Endothelial cell of umbilical vein (primary cell): Measurements from ENCODE around the gene BRD2. TPM values are rescaled to one million over a fixed set of nuclear protein-coding genes. Genes with fewer than 3 reads are reported as not detected.

Experiments
- BruUV-seq: library from RNA; stranded (reverse); fragments of 400-500 nt; replicated peaks from 2 replicates; lab custom pipeline; 2021; lab: Mats Ljungman, UMichigan
- CTCF ChIA-PET: fragments of 300-600, 350-600 bp; sonication (Branson Sonifier 250); formaldehyde crosslinking; loops from one replicate; lab custom pipeline; 2021; ENCODE audit warnings: antibody characterized with exemption, inconsistent platforms; lab: Charles Lee
- POLR2A ChIA-PET: fragments of 300-600, 350-600 bp; sonication (Branson Sonifier 250); formaldehyde crosslinking; loops from one replicate; lab custom pipeline; 2021; ENCODE audit warnings: antibody characterized with exemption, inconsistent platforms; lab: Charles Lee
- DNase-seq: peaks from one replicate; pipeline ENCODE4 v3.0.0-alpha.2; 2011; ENCODE audit warnings: low read depth, low spot score
- FAIRE-seq: peaks from 2 replicates; lab custom pipeline; 2011; peaks lifted over from hg19 to GRCh38; lab: Jason Lieb, UNC
- H2AFZ ChIP-seq: 2 replicates; pipeline ENCODE4 v1.6.0; 2012; ENCODE audit warnings: low read depth, low read length, control low read depth, inconsistent platforms
- H3K27ac ChIP-seq: 2 replicates; pipeline ENCODE4 v1.5.1; 2011; ENCODE audit warnings: low read depth, mild to moderate bottlenecking, control low read depth, low read length, moderate library complexity; ENCODE audit not compliant: insufficient read depth
- H3K27me3 ChIP-seq, 2 experiments: 2 replicates each; pipeline versions ENCODE4 v1.6.0 to v1.6.1; 2011; ENCODE audit warnings: low read length in 2 of 2, mixed read lengths in 1 of 2; ENCODE audit not compliant: control insufficient read depth in 2 of 2, insufficient read depth in 2 of 2
- H3K36me3 ChIP-seq, 2 experiments: 2 replicates in 1 of 2; 3 replicates in 1 of 2; pipeline ENCODE4 v1.5.1; 2011; ENCODE audit warnings: low read length in 2 of 2, mild to moderate bottlenecking in 1 of 2, moderate library complexity in 1 of 2; ENCODE audit not compliant: control insufficient read depth in 2 of 2, insufficient read depth in 2 of 2; ENCODE audit errors: extremely low read depth in 1 of 2
- H3K4me1 ChIP-seq: 3 replicates; pipeline ENCODE4 v1.5.1; 2011; ENCODE audit warnings: mild to moderate bottlenecking, low read length; ENCODE audit not compliant: control insufficient read depth, insufficient read depth; ENCODE audit errors: extremely low read depth
- H3K4me2 ChIP-seq: 2 replicates; pipeline ENCODE4 v1.6.1; 2011; ENCODE audit warnings: low read length, control low read depth, mixed read lengths; ENCODE audit not compliant: insufficient read depth
- H3K4me3 ChIP-seq, 3 experiments: fragments of 200-600 bp in 1 of 3; sonication (generic), shearing (Covaris generic) in 1 of 3; replicated peaks in 1 of 3; 2 replicates each; pipeline ENCODE4 v1.5.1; 2011 to 2016; ENCODE audit warnings: control low read depth in 3 of 3, low read length in 3 of 3, mild to moderate bottlenecking in 2 of 3, inconsistent platforms in 1 of 3, low read depth in 1 of 3, moderate library complexity in 1 of 3; ENCODE audit not compliant: insufficient read depth in 1 of 3
- H3K79me2 ChIP-seq: 2 replicates; pipeline ENCODE4 v1.6.0; 2012; ENCODE audit warnings: low read length, inconsistent platforms; ENCODE audit not compliant: control insufficient read depth, insufficient read depth
- H3K9ac ChIP-seq: replicated peaks from 2 replicates; pipeline ENCODE3; 2011; ENCODE audit warnings: low read length, control low read depth; ENCODE audit not compliant: insufficient read depth; ENCODE audit errors: extremely low read depth
- H3K9me1 ChIP-seq: replicated peaks from 3 replicates; pipeline ENCODE4 v1.6.0; 2011; ENCODE audit warnings: mild to moderate bottlenecking, low read length; ENCODE audit not compliant: control insufficient read depth, insufficient read depth; ENCODE audit errors: extremely low read depth
- H3K9me3 ChIP-seq: replicated peaks from 2 replicates; pipeline ENCODE4 v1.5.1; 2012; ENCODE audit warnings: low read length, inconsistent platforms; ENCODE audit not compliant: control insufficient read depth, insufficient read depth
- H4K20me1 ChIP-seq: replicated peaks from 2 replicates; pipeline ENCODE3; 2011; ENCODE audit warnings: mild to moderate bottlenecking, low read length; ENCODE audit not compliant: control insufficient read depth, insufficient read depth; ENCODE audit errors: extremely low read depth
- CTCF ChIP-seq, 2 donors: IDR thresholded peaks; 1 replicate in 1 of 2; 2 replicates in 1 of 2; pipeline ENCODE4 v1.5.1; 2011; ENCODE audit warnings: low read length in 2 of 2, mild to moderate bottlenecking in 2 of 2, moderate library complexity in 2 of 2, control low read depth in 1 of 2, inconsistent platforms in 1 of 2, low read depth in 1 of 2; ENCODE audit not compliant: insufficient read depth in 1 of 2; ENCODE audit errors: extremely low read depth in 1 of 2
- EZH2 ChIP-seq: IDR thresholded peaks from 2 replicates; pipeline ENCODE4 v1.6.1; 2012; ENCODE audit warnings: borderline replicate concordance, low read depth, mild to moderate bottlenecking, moderate library complexity, low read length, inconsistent platforms; ENCODE audit not compliant: severe bottlenecking
- FOS ChIP-seq: IDR thresholded peaks from 2 replicates; pipeline ENCODE4 v1.6.1; 2011; ENCODE audit warnings: mild to moderate bottlenecking, low read length, moderate library complexity, borderline replicate concordance; ENCODE audit not compliant: insufficient read depth
- GATA2 ChIP-seq: IDR thresholded peaks from 2 replicates; pipeline ENCODE4 v1.7.0; 2011; ENCODE audit warnings: low read depth, mild to moderate bottlenecking, moderate library complexity, mixed read lengths, low read length; ENCODE audit not compliant: insufficient read length, insufficient read depth
- JUN ChIP-seq: IDR thresholded peaks from 2 replicates; pipeline ENCODE4 v1.6.1; 2011; ENCODE audit warnings: borderline replicate concordance, low read depth; ENCODE audit not compliant: insufficient read length, insufficient read depth
- MAX ChIP-seq: IDR thresholded peaks from 2 replicates; pipeline ENCODE4 v1.6.1; 2011; ENCODE audit not compliant: insufficient read depth, insufficient read length
- MYC ChIP-seq: IDR thresholded peaks from one replicate; pipeline ENCODE4 v1.6.1; 2011; ENCODE audit warnings: mild to moderate bottlenecking, low read depth, low read length
- POLR2A ChIP-seq: IDR thresholded peaks from 2 replicates; pipeline ENCODE4 v1.6.1; 2012; ENCODE audit warnings: low read depth, mild to moderate bottlenecking, control low read depth, low read length
- POLR2AphosphoS5 ChIP-seq: IDR thresholded peaks from 2 replicates; pipeline ENCODE4 v1.6.1; 2012; ENCODE audit warnings: low read depth, mild to moderate bottlenecking, control low read depth, low read length, moderate library complexity; ENCODE audit not compliant: insufficient read depth
- dilution Hi-C: fragments of 300-500 bp; cut with MboI; formaldehyde crosslinking; loops from one replicate; pipeline ENCODE4 v1.15.0; 2019; ENCODE audit warnings: low sequenced_read_pairs; ENCODE audit not compliant: extremely low pct_ligation_motif_present
- intact Hi-C: fragments of 100-400 bp; cut with micrococcal nuclease; formaldehyde crosslinking; loops from one replicate; pipeline ENCODE4 v1.10.0; 2022
- polyA plus RNA-seq, 4 experiments: library from polyadenylated mRNA; depleted of rRNA in 3 of 4; stranded (reverse) in 3 of 4; unstranded in 1 of 4; fragments of >200 nt; gene quantifications; 2 replicates each; pipeline versions ENCODE4 v1.2.1 to v1.2.3, GENCODE V29; 2011 to 2012; ENCODE audit warnings: missing spikeins in 1 of 4
- total RNA-seq: library from RNA; stranded (reverse); gene quantifications from 2 replicates; pipeline ENCODE4 v1.2.3, GENCODE V29; 2021

The BRD2 gene
- total and polyA plus RNA-seq, 2 donors (not counting 3 experiments of a cell fraction or from before 2014, with no cell fraction given) = 131 to 197 TPM

- Histone ChIP-seq H3K27ac (no peak overlapping the region), H3K36me3 (no peaks in the 10 kb centered on the region), H3K9me1 (no peaks in the 10 kb centered on the region), H4K20me1 (no peaks in the 10 kb centered on the region), H3K79me2 (no peaks in the 10 kb centered on the region), H3K27me3 (peaks cover 30 to 33% of the 10 kb centered on the region in 2 experiments), H3K4me1 (no peaks in the 10 kb centered on the region), H3K4me3 (no peak overlapping the region), H3K9ac (no peak overlapping the region), H3K9me3 (no peaks in the 10 kb centered on the region), H3K4me2 (no peak overlapping the region), H2AFZ (no peak overlapping the region)
- dilution Hi-C loops (no loop called here), intact Hi-C loops (loop anchor here (1.0 to 2.0 kb wide), 4 partner anchors 67 to 235 kb away; no protein-coding TSS in a partner anchor)
- no TSS peak for BruUV-seq
- DNase-seq (no peak), FAIRE-seq (no peak)
- POLR2A ChIA-PET = no interaction called here
- CTCF ChIA-PET = interaction anchor here (1.0 to 6.7 kb wide), 9 partner anchors 11 to 234 kb away, joined by 3 to 88 read pairs (median 11); no protein-coding TSS in a partner anchor
- TF ChIP-seq JUN (no peak), MAX (no peak), GATA2 (no peak), CTCF (IDR thresholded peaks at IDR 0.05; ENCODE audit: extremely low read depth in 1 of 2, insufficient read depth in 1 of 2, low read depth in 1 of 2, low read length in 2 of 2) (no peak), EZH2 (no peak), POLR2A (no peak), MYC (no peak), POLR2AphosphoS5 (no peak), FOS (no peak)
These were observed 45.2 kb downstream of the BRD2 start for GRCh38 chr6:33013608-33014007.
